ENCODE results near the gene THUMPD1.

The THUMPD1 gene

GRCh38 chr16:20683812-20684211, 57.8 kb downstream of the THUMPD1 start:
- no peaks in the 10 kb centered on the region for H3K27me3 ChIP-seq (ENCODE audit: low read length)
- TF ChIP-seq EZH2phosphoT487 (conservative IDR thresholded peaks at IDR 0.05; ENCODE audit: low read length): no peak
- no peaks in the 10 kb centered on the region for H3K79me2 ChIP-seq (ENCODE audit: insufficient read depth, low read length)
- no peak overlapping the region for H3K9ac ChIP-seq (ENCODE audit: low read length)
- H3K36me3 ChIP-seq (ENCODE audit: low read length): no peaks in the 10 kb centered on the region
- no peak overlapping the region for H3K27ac ChIP-seq (ENCODE audit: low read depth, low read length)
- no peaks in the 10 kb centered on the region for H4K20me1 ChIP-seq (ENCODE audit: low read depth, low read length)
- no peak overlapping the region for H3K4me3 ChIP-seq (ENCODE audit: insufficient read depth, low read length, poor library complexity, severe bottlenecking)
- H3K4me2 ChIP-seq (ENCODE audit: low read depth, low read length, poor library complexity, severe bottlenecking): no peak overlapping the region
- H2AFZ ChIP-seq (ENCODE audit: low read depth, low read length, severe bottlenecking): no peak overlapping the region
- no peaks in the 10 kb centered on the region for H3K9me2 ChIP-seq (replicated peaks; ENCODE audit: insufficient read depth, low read length)
- no peaks in the 10 kb centered on the region for H3K9me3 ChIP-seq (ENCODE audit: insufficient read depth, low read length)
- H3F3A ChIP-seq (ENCODE audit: insufficient read depth): no peaks in the 10 kb centered on the region

Data from SU-DHL-6 (cell line).